Measurements from ENCODE around the gene FAM184A. TPM values are rescaled to one million over a fixed set of nuclear protein-coding genes. Genes with fewer than 3 reads are reported as not detected.
"Not testable (repeated sequence)": the region's sequence is repeated elsewhere in the genome, so short reads cannot be mapped to it uniquely, and the experiment has no call there.

The FAM184A gene
- total RNA-seq, 1 experiment from 2014 or later = 0.97 TPM

GRCh38 chr6:119105282-119105681 is 26.8 kb upstream of the FAM184A start:
- no peaks in the 10 kb centered on the region for H3K4me1 ChIP-seq (ENCODE audit: insufficient read depth, low read length, poor library complexity, severe bottlenecking)
- H3K27ac ChIP-seq (ENCODE audit: low read depth, low read length, poor library complexity, severe bottlenecking) = no peak overlapping the region
- H3K9me3 ChIP-seq (ENCODE audit: low read depth, low read length, poor library complexity, severe bottlenecking) = no peaks in the 10 kb centered on the region
- peaks cover 4% of the 10 kb centered on the region for H3K27me3 ChIP-seq (replicated peaks; ENCODE audit: insufficient read depth, low read depth, low read length, poor library complexity)
- DNase-seq (ENCODE audit: low spot score) = no peak
- BruUV-seq (replicated peaks) = no TSS peak
- ChIA-PET POLR2A (ENCODE audit: low non-redundant PET) (no interaction called here), CTCF (no interaction called here)
- no peaks in the 10 kb centered on the region for H3K36me3 ChIP-seq (ENCODE audit: insufficient read depth, low read length, poor library complexity, severe bottlenecking)
- intact Hi-C loops (cut with micrococcal nuclease; ENCODE audit: unreplicated experiment) = no loop called here
- H3K4me3 ChIP-seq (ENCODE audit: low read depth, low read length, poor library complexity, severe bottlenecking) = no peak overlapping the region
- TF ChIP-seq EZH2 (IDR thresholded peaks at IDR 0.05; ENCODE audit: borderline replicate concordance, low read depth, low read length, poor library complexity, severe bottlenecking) (no peak), CTCF (conservative IDR thresholded peaks at IDR 0.05; ENCODE audit: low read depth, low read length) (no peak)

GRCh38 chr6:119102901-119103300 is 24.4 kb upstream of the FAM184A start:
- H3K36me3 ChIP-seq (ENCODE audit: insufficient read depth, low read length, poor library complexity, severe bottlenecking) = no peaks in the 10 kb centered on the region
- CTCF ChIA-PET = interaction anchor here (0.7 kb wide), 1 partner anchor 316 kb away, joined by 4 read pairs; no protein-coding TSS in a partner anchor
- TF ChIP-seq EZH2 (IDR thresholded peaks at IDR 0.05; ENCODE audit: borderline replicate concordance, low read depth, low read length, poor library complexity, severe bottlenecking) (no peak), CTCF (conservative IDR thresholded peaks at IDR 0.05; ENCODE audit: low read depth, low read length) (no peak)
- no TSS peak for BruUV-seq (replicated peaks)
- no peaks in the 10 kb centered on the region for H3K9me3 ChIP-seq (ENCODE audit: low read depth, low read length, poor library complexity, severe bottlenecking)
- H3K27ac ChIP-seq (ENCODE audit: low read depth, low read length, poor library complexity, severe bottlenecking) = no peak overlapping the region
- H3K4me1 ChIP-seq (ENCODE audit: insufficient read depth, low read length, poor library complexity, severe bottlenecking) = no peaks in the 10 kb centered on the region
- no peak overlapping the region for H3K4me3 ChIP-seq (ENCODE audit: low read depth, low read length, poor library complexity, severe bottlenecking)
- H3K27me3 ChIP-seq (replicated peaks; ENCODE audit: insufficient read depth, low read depth, low read length, poor library complexity) = no peaks in the 10 kb centered on the region
- intact Hi-C loops (cut with micrococcal nuclease; ENCODE audit: unreplicated experiment) = no loop called here
- DNase-seq (ENCODE audit: low spot score) = no peak
- POLR2A ChIA-PET (ENCODE audit: low non-redundant PET) = no interaction called here

GRCh38 chr6:119100115-119100514 is 21.7 kb upstream of the FAM184A start:
- Histone ChIP-seq H3K36me3 (ENCODE audit: insufficient read depth, low read length, poor library complexity, severe bottlenecking) (no peaks in the 10 kb centered on the region), H3K4me1 (ENCODE audit: insufficient read depth, low read length, poor library complexity, severe bottlenecking) (no peaks in the 10 kb centered on the region), H3K9me3 (ENCODE audit: low read depth, low read length, poor library complexity, severe bottlenecking) (no peaks in the 10 kb centered on the region), H3K27ac (ENCODE audit: low read depth, low read length, poor library complexity, severe bottlenecking) (no peak overlapping the region), H3K4me3 (ENCODE audit: low read depth, low read length, poor library complexity, severe bottlenecking) (no peak overlapping the region), H3K27me3 (replicated peaks; ENCODE audit: insufficient read depth, low read depth, low read length, poor library complexity) (no peaks in the 10 kb centered on the region)
- intact Hi-C loops (cut with micrococcal nuclease; ENCODE audit: unreplicated experiment) = no loop called here
- DNase-seq (ENCODE audit: low spot score) = no peak
- ChIA-PET POLR2A (ENCODE audit: low non-redundant PET) (no interaction called here), CTCF (no interaction called here)
- BruUV-seq (replicated peaks) = no TSS peak
- TF ChIP-seq CTCF (conservative IDR thresholded peaks at IDR 0.05; ENCODE audit: low read depth, low read length) = no peak
- TF ChIP-seq EZH2 (IDR thresholded peaks at IDR 0.05; ENCODE audit: borderline replicate concordance, low read depth, low read length, poor library complexity, severe bottlenecking) = no peak

- H3K36me3 ChIP-seq (ENCODE audit: insufficient read depth, low read length, poor library complexity, severe bottlenecking); CTCF ChIA-PET; BruUV-seq (replicated peaks); H3K9me3 ChIP-seq (ENCODE audit: low read depth, low read length, poor library complexity, severe bottlenecking); H3K4me1 ChIP-seq (ENCODE audit: insufficient read depth, low read length, poor library complexity, severe bottlenecking); DNase-seq (ENCODE audit: low spot score); H3K27ac ChIP-seq (ENCODE audit: low read depth, low read length, poor library complexity, severe bottlenecking); intact Hi-C loops (cut with micrococcal nuclease; ENCODE audit: unreplicated experiment); H3K4me3 ChIP-seq (ENCODE audit: low read depth, low read length, poor library complexity, severe bottlenecking); POLR2A ChIA-PET (ENCODE audit: low non-redundant PET); H3K27me3 ChIP-seq (replicated peaks; ENCODE audit: insufficient read depth, low read depth, low read length, poor library complexity): not testable (repeated sequence)
Measured at GRCh38 chr6:119097815-119098361, 19.4 kb upstream of the FAM184A start.
